MM.1S (cell line): ENCODE results near the gene MGST2.

Experiments used
- CTCF ChIP-seq: fragments of 300-600 bp; sonication (generic); IDR thresholded peaks from 2 replicates; pipeline ENCODE4 v1.5.1; 2016; ENCODE audit warnings: antibody characterized with exemption, low read length, mixed read lengths
- EZH2 ChIP-seq: fragments of 300-600 bp; sonication (generic); optimal IDR thresholded peaks from 2 replicates; pipeline ENCODE3; 2017; ENCODE audit warnings: low read depth, mild to moderate bottlenecking, antibody characterized with exemption, low read length, mixed read lengths

GRCh38 chr4:139672732-139673131, 7.1 kb downstream of the MGST2 start:
- TF ChIP-seq CTCF (no peak), EZH2 (no peak)
